ENCODE data around the gene TXNRD3. TPM values are rescaled to one million over a fixed set of nuclear protein-coding genes. Genes with fewer than 3 reads are reported as not detected.

TXNRD3 gene
- total RNA-seq, 1 experiment from 2014 or later: 12.9 TPM

GRCh38 chr3:126557761-126558160 is 97.2 kb downstream of the TXNRD3 start:
- Mint-ChIP-seq H3K27ac (ENCODE audit: low read depth, unreplicated experiment) (no peak overlapping the region), H3K4me1 (ENCODE audit: insufficient read depth, unreplicated experiment) (no peaks in the 10 kb centered on the region), H3K36me3 (ENCODE audit: insufficient read depth, unreplicated experiment) (no peaks in the 10 kb centered on the region), H3K9me3 (ENCODE audit: unreplicated experiment) (no peaks in the 10 kb centered on the region), H3K4me3 (ENCODE audit: unreplicated experiment) (no peak overlapping the region), H3K27me3 (ENCODE audit: insufficient read depth, unreplicated experiment) (peaks cover 40% of the 10 kb centered on the region)
- intact Hi-C loops (cut with micrococcal nuclease): no loop called here
- TF ChIP-seq CTCF (IDR thresholded peaks at IDR 0.05; ENCODE audit: unreplicated experiment): no peak
- POLR2A ChIA-PET: no interaction called here
- CTCF ChIA-PET: no interaction called here
- no TSS peak for BruUV-seq (replicated peaks)
- DNase-seq (ENCODE audit: unreplicated experiment): no peak

GRCh38 chr3:126557415-126557745 is 97.5 kb downstream of the TXNRD3 start:
- intact Hi-C loops (cut with micrococcal nuclease): no loop called here
- TF ChIP-seq CTCF (IDR thresholded peaks at IDR 0.05; ENCODE audit: unreplicated experiment): no peak

More at GRCh38 chr3:126557415-126557745, 97.5 kb downstream of the TXNRD3 start:
- no peak for DNase-seq (ENCODE audit: unreplicated experiment)
- no peaks in the 10 kb centered on the region for H3K9me3 Mint-ChIP-seq (ENCODE audit: unreplicated experiment)
- H3K36me3 Mint-ChIP-seq (ENCODE audit: insufficient read depth, unreplicated experiment): no peaks in the 10 kb centered on the region
- H3K4me1 Mint-ChIP-seq (ENCODE audit: insufficient read depth, unreplicated experiment): no peaks in the 10 kb centered on the region
- BruUV-seq (replicated peaks): no TSS peak
- POLR2A ChIA-PET: no interaction called here
- H3K4me3 Mint-ChIP-seq (ENCODE audit: unreplicated experiment): no peak overlapping the region
- H3K27me3 Mint-ChIP-seq (ENCODE audit: insufficient read depth, unreplicated experiment): peaks cover 36% of the 10 kb centered on the region
- H3K27ac Mint-ChIP-seq (ENCODE audit: low read depth, unreplicated experiment): no peak overlapping the region
- CTCF ChIA-PET: interaction anchor here (0.5 kb wide), 1 partner anchor 630 kb away, joined by 4 read pairs; no protein-coding TSS in a partner anchor

Other genes with a start within 250 kb of the TXNRD3 start
- gene ZXDC, start 179.2 kb downstream of the TXNRD3 start, total RNA-seq (2022): 37.2 and 37.5 TPM in 2 replicates
- not detected in 2 replicates for gene UROC1, start 137.4 kb downstream of the TXNRD3 start, total RNA-seq (2022)
- not detected in 2 replicates for gene CHST13, start 131.0 kb downstream of the TXNRD3 start, total RNA-seq (2022)
- gene C3orf22, start 96.2 kb downstream of the TXNRD3 start, total RNA-seq (2022): not detected in 2 replicates
- 28.7 and 29.6 TPM in 2 replicates for gene CHCHD6, start 49.1 kb upstream of the TXNRD3 start, total RNA-seq (2022)